HCT116 (cell line): ENCODE results near the gene SEMA4D. TPM values are rescaled to one million over a fixed set of nuclear protein-coding genes. Genes with fewer than 3 reads are reported as not detected.

Source experiments
- ATAC-seq: fragments of 200-7000 bp; cut with Tn5 transposase; 2 replicates; pipeline ENCODE4 v1.9.1; 2020; ENCODE audit warnings: mild to moderate bottlenecking, moderate library complexity
- BruUV-seq: library from RNA; stranded (reverse); fragments of 400-500 nt; replicated peaks from 2 replicates; lab custom pipeline; 2021; lab: Mats Ljungman, UMichigan
- CTCF ChIA-PET: fragments of 300-600 bp; sonication (Branson Sonifier 250); formaldehyde crosslinking; loops from one replicate; lab custom pipeline; 2021; ENCODE audit warnings: antibody characterized with exemption; lab: Charles Lee
- POLR2A ChIA-PET: fragments of 300-600, 350-600 bp; sonication (Branson Sonifier 250); formaldehyde crosslinking; loops from one replicate; lab custom pipeline; 2021; ENCODE audit warnings: antibody characterized with exemption; lab: Charles Lee
- RAD21 ChIA-PET, 2 experiments: fragments of 300-600 bp; sonication (Branson Sonifier 250); formaldehyde crosslinking; loops; one replicate each; lab custom pipeline; 2023; ENCODE audit warnings: low total read pairs in 2 of 2; ENCODE audit not compliant: uncharacterized antibody in 2 of 2, unreplicated experiment in 2 of 2, low non-redundant PET in 1 of 2; lab: Charles Lee
- DNase-seq: peaks from one replicate; pipeline ENCODE4 v3.0.0-alpha.2; 2010; ENCODE audit warnings: low read depth, low spot score
- H2AFZ ChIP-seq: fragments of 200-600 bp; shearing (Covaris generic), sonication (generic); 2 replicates; pipeline ENCODE4 v1.6.1; 2017; ENCODE audit warnings: low read depth, mixed run types, mixed read lengths, antibody characterized with exemption, low read length; ENCODE audit not compliant: poor library complexity, severe bottlenecking
- H3K27ac ChIP-seq: 2 replicates; pipeline ENCODE4 v1.5.1; 2012; ENCODE audit warnings: low read depth, low read length
- H3K27me3 ChIP-seq: fragments of 200-600 bp; sonication (generic); 2 replicates; pipeline ENCODE4 v1.6.1; 2016; ENCODE audit warnings: mixed run types, low read length, mixed read lengths; ENCODE audit not compliant: insufficient read depth
- H3K36me3 ChIP-seq, 2 experiments: fragments of 200-500 bp in 1 of 2; fragments of 200-600 bp in 1 of 2; sonication (Bioruptor generic) in 1 of 2; sonication (generic) in 1 of 2; 2 replicates each; pipeline versions ENCODE4 v1.5.1 to v1.6.1; 2014 to 2016; ENCODE audit warnings: low read length in 2 of 2, inconsistent platforms in 1 of 2, mixed read lengths in 1 of 2, mixed run types in 1 of 2; ENCODE audit not compliant: insufficient read depth in 2 of 2, control insufficient read depth in 1 of 2
- H3K4me1 ChIP-seq, 2 experiments: fragments of 200-600 bp in 1 of 2; sonication (generic) in 1 of 2; 2 replicates each; pipeline versions ENCODE4 v1.5.1 to v1.6.1; 2012 to 2017; ENCODE audit warnings: low read length in 2 of 2, inconsistent platforms in 1 of 2, mild to moderate bottlenecking in 1 of 2, mixed read lengths in 1 of 2, mixed run types in 1 of 2, moderate library complexity in 1 of 2; ENCODE audit not compliant: insufficient read depth in 2 of 2, control insufficient read depth in 1 of 2
- H3K4me2 ChIP-seq: fragments of 200-600 bp; sonication (generic); 2 replicates; pipeline ENCODE4 v1.6.1; 2017; ENCODE audit warnings: mixed run types, low read length, mixed read lengths
- H3K4me3 ChIP-seq, 2 experiments: fragments of 200-600 bp in 1 of 2; sonication (generic) in 1 of 2; replicated peaks in 1 of 2; 2 replicates each; pipeline ENCODE4 v1.5.1; 2011 to 2016; ENCODE audit warnings: low read length in 2 of 2, control low read depth in 1 of 2, low read depth in 1 of 2, mild to moderate bottlenecking in 1 of 2, mixed read lengths in 1 of 2, mixed run types in 1 of 2
- H3K79me2 ChIP-seq: fragments of 200-600 bp; sonication (generic); 2 replicates; pipeline ENCODE4 v1.6.1; 2017; ENCODE audit warnings: mild to moderate bottlenecking, mixed run types, low read length, moderate library complexity, mixed read lengths; ENCODE audit not compliant: insufficient read depth
- H3K9ac ChIP-seq: fragments of 200-600 bp; sonication (generic); 2 replicates; pipeline ENCODE4 v1.6.1; 2016; ENCODE audit warnings: low read length, mixed read lengths
- H3K9me2 ChIP-seq: fragments of 200-600 bp; sonication (generic), shearing (Covaris generic); 2 replicates; pipeline ENCODE4 v1.6.1; 2017; ENCODE audit warnings: mixed run types, mild to moderate bottlenecking, moderate library complexity; ENCODE audit not compliant: insufficient read depth
- H3K9me3 ChIP-seq, 2 experiments: fragments of 200-500 bp in 1 of 2; fragments of 200-600 bp in 1 of 2; sonication (Bioruptor generic) in 1 of 2; sonication (generic) in 1 of 2; 2 replicates each; pipeline ENCODE4 v1.6.1; 2014 to 2017; ENCODE audit warnings: low read length in 2 of 2, mixed read lengths in 2 of 2, inconsistent platforms in 1 of 2, low read depth in 1 of 2, mild to moderate bottlenecking in 1 of 2, mixed run types in 1 of 2, moderate library complexity in 1 of 2; ENCODE audit not compliant: control insufficient read depth in 1 of 2, insufficient read depth in 1 of 2
- H4K20me1 ChIP-seq: fragments of 200-600 bp; sonication (generic), shearing (Covaris generic); 2 replicates; pipeline ENCODE4 v1.6.1; 2017; ENCODE audit warnings: mixed run types, mild to moderate bottlenecking, moderate library complexity; ENCODE audit not compliant: insufficient read depth
- ATF3 ChIP-seq: IDR thresholded peaks from 2 replicates; pipeline ENCODE4 v1.6.1; 2012
- CTCF ChIP-seq, 3 experiments: fragments of 200-600 bp in 1 of 3; sonication (generic) in 1 of 3; IDR thresholded peaks in 2 of 3; conservative IDR thresholded peaks in 1 of 3; 2 replicates each; pipeline ENCODE4 v1.5.1; 2012 to 2017; ENCODE audit warnings: low read depth in 2 of 3, low read length in 2 of 3, antibody characterized with exemption in 1 of 3, borderline replicate concordance in 1 of 3, control low read depth in 1 of 3, mild to moderate bottlenecking in 1 of 3, mixed read lengths in 1 of 3, mixed run types in 1 of 3, moderate library complexity in 1 of 3; ENCODE audit not compliant: insufficient read depth in 1 of 3
- EGR1 ChIP-seq: IDR thresholded peaks from 2 replicates; pipeline ENCODE4 v1.6.1; 2012; ENCODE audit warnings: low read depth
- ELF1 ChIP-seq: IDR thresholded peaks from 2 replicates; pipeline ENCODE4 v1.6.1; 2012; ENCODE audit warnings: low read depth, borderline replicate concordance
- EZH2phosphoT487 ChIP-seq: fragments of 200-600 bp; IDR thresholded peaks from 2 replicates; pipeline ENCODE4 v1.6.1; 2018; ENCODE audit warnings: antibody characterized with exemption, borderline replicate concordance
- FOSL1 ChIP-seq: IDR thresholded peaks from 2 replicates; pipeline ENCODE4 v1.6.1; 2012; ENCODE audit warnings: low read depth
- MAX ChIP-seq: IDR thresholded peaks from 2 replicates; pipeline ENCODE4 v1.6.1; 2012
- POLR2A ChIP-seq: IDR thresholded peaks from 2 replicates; pipeline ENCODE4 v1.7.0; 2011; ENCODE audit warnings: borderline replicate concordance; ENCODE audit not compliant: insufficient read depth, insufficient read length; ENCODE audit errors: extremely low read depth
- RAD21 ChIP-seq: IDR thresholded peaks from 2 replicates; pipeline ENCODE4 v1.6.1; 2012; ENCODE audit warnings: low read depth, mild to moderate bottlenecking
- SP1 ChIP-seq: IDR thresholded peaks from 2 replicates; pipeline ENCODE4 v1.6.1; 2012; ENCODE audit warnings: low read depth
- SRF ChIP-seq: IDR thresholded peaks from 2 replicates; pipeline ENCODE4 v1.6.1; 2012; ENCODE audit warnings: low read depth
- TCF7L2 ChIP-seq: IDR thresholded peaks from 2 replicates; pipeline ENCODE4 v1.7.0; 2011; ENCODE audit warnings: borderline replicate concordance, inconsistent platforms; ENCODE audit not compliant: insufficient read depth, insufficient read length; ENCODE audit errors: extremely low read depth
- YY1 ChIP-seq: IDR thresholded peaks from 2 replicates; pipeline ENCODE4 v1.6.1; 2011; ENCODE audit warnings: low read length, low read depth, moderate library complexity, mild to moderate bottlenecking; ENCODE audit not compliant: insufficient replicate concordance; ENCODE audit errors: extremely low read depth
- ZBTB33 ChIP-seq: IDR thresholded peaks from 2 replicates; pipeline ENCODE4 v1.6.1; 2011; ENCODE audit warnings: mild to moderate bottlenecking, low read length, moderate library complexity; ENCODE audit not compliant: insufficient replicate concordance; ENCODE audit errors: extremely low read depth
- ZNF274 ChIP-seq: fragments of 200-500 bp; sonication (Bioruptor generic); IDR thresholded peaks from 2 replicates; pipeline ENCODE4 v1.6.1; 2014; ENCODE audit warnings: mild to moderate bottlenecking, low read depth, low read length, inconsistent platforms
- intact Hi-C: fragments of 100-400 bp; cut with micrococcal nuclease; formaldehyde crosslinking; loops from 2 replicates; pipeline ENCODE4 v1.10.0; 2022
- total RNA-seq: library from RNA; stranded (reverse); gene quantifications from one replicate; pipeline ENCODE4 v1.2.1, GENCODE V29; 2021; ENCODE audit not compliant: unreplicated experiment

The SEMA4D gene
- total RNA-seq, 1 experiment from 2014 or later: 32.0 TPM

- H3K27me3 ChIP-seq: no peaks in the 10 kb centered on the region
- no peak overlapping the region for H3K9ac ChIP-seq
- no peak overlapping the region for H2AFZ ChIP-seq
- CTCF ChIA-PET: no interaction called here
- POLR2A ChIA-PET: no interaction called here
- no TSS peak for BruUV-seq
- no peaks in the 10 kb centered on the region for H3K9me2 ChIP-seq
- no peak overlapping the region for H3K27ac ChIP-seq
- no peak for DNase-seq
- TF ChIP-seq ELF1: no peak
- no peak for TF ChIP-seq SRF
- no peak for TF ChIP-seq SP1
- no peak for TF ChIP-seq ZBTB33
- TF ChIP-seq YY1: no peak
- no peak for TF ChIP-seq RAD21
- intact Hi-C loops: no loop called here
- H3K79me2 ChIP-seq: peaks cover 11% of the 10 kb centered on the region; the same call in 1 of the 2 replicates
- peaks cover 0 to 8% of the 10 kb centered on the region in 2 experiments; a peak in 1 of 4 replicates for H3K4me1 ChIP-seq
- H3K36me3 ChIP-seq: no peaks in the 10 kb centered on the region
- H3K9me3 ChIP-seq: no peaks in the 10 kb centered on the region
- ATAC-seq: no peak
- RAD21 ChIA-PET: no interaction called here
- no peak overlapping the region for H3K4me2 ChIP-seq
- no peaks in the 10 kb centered on the region for H4K20me1 ChIP-seq
- no peak overlapping the region for H3K4me3 ChIP-seq
Observed at GRCh38 chr9:89468281-89468960, 29.5 kb downstream of the SEMA4D start.

GRCh38 chr9:89467278-89467625 is 30.7 kb downstream of the SEMA4D start:
- Histone ChIP-seq H4K20me1 (no peaks in the 10 kb centered on the region), H2AFZ (no peak overlapping the region), H3K9ac (no peak overlapping the region), H3K79me2 (peaks cover 11% of the 10 kb centered on the region; the same call in 1 of the 2 replicates), H3K9me2 (no peaks in the 10 kb centered on the region), H3K27ac (no peak overlapping the region), H3K4me3 (no peak overlapping the region), H3K9me3 (no peaks in the 10 kb centered on the region), H3K27me3 (no peaks in the 10 kb centered on the region), H3K36me3 (no peaks in the 10 kb centered on the region), H3K4me2 (no peak overlapping the region), H3K4me1 (peaks cover 0 to 8% of the 10 kb centered on the region in 2 experiments; a peak in 1 of 4 replicates)
- ChIA-PET POLR2A (no interaction called here), CTCF (no interaction called here), RAD21 (no interaction called here)
- DNase-seq: no peak
- BruUV-seq: no TSS peak
- intact Hi-C loops: no loop called here
- ATAC-seq: no peak
- TF ChIP-seq SP1 (no peak), FOSL1 (no peak), ATF3 (no peak), EGR1 (no peak), POLR2A (no peak), MAX (no peak), ZNF274 (no peak), CTCF (IDR thresholded peaks at IDR 0.05 in 2 of 3, conservative IDR thresholded peaks at IDR 0.05 in 1 of 3; ENCODE audit: borderline replicate concordance in 1 of 3, insufficient read depth in 1 of 3, low read depth in 2 of 3, low read length in 2 of 3) (no peak), EZH2phosphoT487 (no peak), YY1 (no peak), ELF1 (no peak), TCF7L2 (no peak)
